ENCODE measurements around the gene VKORC1L1.

VKORC1L1 gene

GRCh38 chr7:66007232-66007631, 134.4 kb downstream of the VKORC1L1 start:
- TF ChIP-seq CTCF (IDR thresholded peaks at IDR 0.05) = no peak
- no peak for DNase-seq (ENCODE audit: low spot score)
- no peak overlapping the region for H3K4me3 ChIP-seq
- H3K27ac ChIP-seq = no peak overlapping the region
